ENCODE data around the gene AGBL1. TPM values are rescaled to one million over a fixed set of nuclear protein-coding genes. Genes with fewer than 3 reads are reported as not detected.

The AGBL1 gene
- polyA plus RNA-seq, 4 donors: 0.01 to 0.04 TPM; not detected in 2

DNA sequence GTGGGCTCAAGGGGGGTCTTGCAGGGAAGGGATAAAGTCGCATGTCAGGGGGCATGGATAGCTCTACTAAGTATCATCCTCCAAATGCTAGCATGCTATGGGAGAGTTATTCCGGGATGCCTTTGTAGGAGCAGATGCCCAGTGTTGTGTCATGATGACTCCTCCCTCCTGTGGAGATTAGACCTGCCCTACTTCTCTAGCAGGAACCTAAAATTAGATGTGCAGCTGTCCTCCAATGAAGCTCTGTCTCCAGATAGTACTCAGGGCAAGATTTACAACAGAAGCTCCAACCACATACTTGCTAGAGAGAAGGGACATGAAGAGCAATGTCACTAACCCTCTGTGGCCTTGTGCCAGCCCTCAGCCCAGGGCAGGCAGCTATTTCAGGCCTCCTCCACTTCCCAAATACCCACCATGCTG lies 82.5 kb downstream of the AGBL1 start:
- H3K27ac ChIP-seq (ENCODE audit: low read depth in 1 of 3, low read length in 2 of 3): no peak overlapping the region
- H3K9me3 ChIP-seq (ENCODE audit: control insufficient read depth in 2 of 2, insufficient read depth in 1 of 2, low read depth in 1 of 2, low read length in 1 of 2): no peaks in the 10 kb centered on the region
- no peaks in the 10 kb centered on the region for H3K27me3 ChIP-seq (ENCODE audit: control insufficient read depth in 3 of 3, insufficient read depth in 3 of 3, low read length in 3 of 3)
- H3K4me3 ChIP-seq (ENCODE audit: low read depth in 1 of 3, low read length in 3 of 3): no peak overlapping the region
- DNase-seq (no peak), FAIRE-seq (no peak)
- H3K4me1 ChIP-seq (ENCODE audit: control insufficient read depth in 3 of 3, insufficient read depth in 2 of 3, low read depth in 1 of 3, low read length in 2 of 3): no peaks in the 10 kb centered on the region
- 70 to 81% (median 79%) methylated on average over 2 of the region's 2 CpGs for WGBS, 3 donors
- H3K36me3 ChIP-seq (ENCODE audit: control insufficient read depth in 3 of 3, insufficient read depth in 2 of 3, low read depth in 1 of 3, low read length in 3 of 3): no peaks in the 10 kb centered on the region

- Histone ChIP-seq H3K4me1 (ENCODE audit: control insufficient read depth in 3 of 3, insufficient read depth in 2 of 3, low read depth in 1 of 3, low read length in 2 of 3) (no peaks in the 10 kb centered on the region), H3K4me3 (ENCODE audit: low read depth in 1 of 3, low read length in 3 of 3) (no peak overlapping the region), H3K9me3 (ENCODE audit: control insufficient read depth in 2 of 2, insufficient read depth in 1 of 2, low read depth in 1 of 2, low read length in 1 of 2) (no peaks in the 10 kb centered on the region), H3K27ac (ENCODE audit: low read depth in 1 of 3, low read length in 2 of 3) (no peak overlapping the region), H3K36me3 (ENCODE audit: control insufficient read depth in 3 of 3, insufficient read depth in 2 of 3, low read depth in 1 of 3, low read length in 3 of 3) (no peaks in the 10 kb centered on the region), H3K27me3 (ENCODE audit: control insufficient read depth in 3 of 3, insufficient read depth in 3 of 3, low read length in 3 of 3) (no peaks in the 10 kb centered on the region)
- no peak for FAIRE-seq
- DNase-seq: no peak
- 73 to 89% (median 88%) methylated on average over 2 of the region's 2 CpGs for WGBS, 3 donors
Measured at GRCh38 chr15:86162641-86163040, 83.0 kb downstream of the AGBL1 start.

DNA sequence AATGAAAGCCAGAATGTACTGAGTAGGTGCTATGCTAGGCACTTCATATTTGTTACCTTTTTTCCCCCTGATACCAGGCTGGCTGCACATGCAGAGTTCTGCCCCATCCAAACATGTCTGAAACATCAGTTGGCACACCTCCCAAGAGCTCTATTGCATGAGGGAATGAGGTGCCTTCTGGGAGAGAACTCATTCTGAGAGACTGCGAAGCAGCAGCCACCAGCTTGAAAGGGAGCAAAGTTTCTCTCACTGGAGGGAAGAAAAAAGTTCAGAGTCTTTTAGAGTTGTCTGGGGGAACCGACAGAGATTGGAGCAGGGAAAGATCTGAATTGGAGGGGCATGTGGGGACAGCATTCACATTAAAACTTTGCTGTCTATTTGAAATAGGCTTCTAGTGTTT lies 84.1 kb downstream of the AGBL1 start:
- 33 to 47% (median 40%) methylated on average over 2 of the region's 2 CpGs for WGBS, 3 donors
- H3K9me3 ChIP-seq (ENCODE audit: control insufficient read depth in 2 of 2, insufficient read depth in 1 of 2, low read depth in 1 of 2, low read length in 1 of 2): no peaks in the 10 kb centered on the region
- no peak overlapping the region for H3K4me3 ChIP-seq (ENCODE audit: low read depth in 1 of 3, low read length in 3 of 3)
- H3K4me1 ChIP-seq (ENCODE audit: control insufficient read depth in 3 of 3, insufficient read depth in 2 of 3, low read depth in 1 of 3, low read length in 2 of 3): no peaks in the 10 kb centered on the region
- H3K27ac ChIP-seq (ENCODE audit: low read depth in 1 of 3, low read length in 2 of 3): no peak overlapping the region
- DNase-seq: no peak
- H3K27me3 ChIP-seq (ENCODE audit: control insufficient read depth in 3 of 3, insufficient read depth in 3 of 3, low read length in 3 of 3): no peaks in the 10 kb centered on the region
- no peak for FAIRE-seq
- H3K36me3 ChIP-seq (ENCODE audit: control insufficient read depth in 3 of 3, insufficient read depth in 2 of 3, low read depth in 1 of 3, low read length in 3 of 3): no peaks in the 10 kb centered on the region

- Histone ChIP-seq H3K4me1 (ENCODE audit: control insufficient read depth in 3 of 3, insufficient read depth in 2 of 3, low read depth in 1 of 3, low read length in 2 of 3) (no peaks in the 10 kb centered on the region), H3K9me3 (ENCODE audit: control insufficient read depth in 2 of 2, insufficient read depth in 1 of 2, low read depth in 1 of 2, low read length in 1 of 2) (no peaks in the 10 kb centered on the region), H3K4me3 (ENCODE audit: low read depth in 1 of 3, low read length in 3 of 3) (no peak overlapping the region), H3K36me3 (ENCODE audit: control insufficient read depth in 3 of 3, insufficient read depth in 2 of 3, low read depth in 1 of 3, low read length in 3 of 3) (no peaks in the 10 kb centered on the region), H3K27me3 (ENCODE audit: control insufficient read depth in 3 of 3, insufficient read depth in 3 of 3, low read length in 3 of 3) (no peaks in the 10 kb centered on the region), H3K27ac (ENCODE audit: low read depth in 1 of 3, low read length in 2 of 3) (peak overlapping the region in 1 of 3 donors; percentile 14)
- FAIRE-seq (no peak), DNase-seq (peak in 1 of 2 donors; percentile 12)
- WGBS, 3 donors: 26 to 30% (median 28%) methylated on average over 8 of the region's 8 CpGs
Measured at GRCh38 chr15:86164232-86164898, 84.7 kb downstream of the AGBL1 start.

DNA sequence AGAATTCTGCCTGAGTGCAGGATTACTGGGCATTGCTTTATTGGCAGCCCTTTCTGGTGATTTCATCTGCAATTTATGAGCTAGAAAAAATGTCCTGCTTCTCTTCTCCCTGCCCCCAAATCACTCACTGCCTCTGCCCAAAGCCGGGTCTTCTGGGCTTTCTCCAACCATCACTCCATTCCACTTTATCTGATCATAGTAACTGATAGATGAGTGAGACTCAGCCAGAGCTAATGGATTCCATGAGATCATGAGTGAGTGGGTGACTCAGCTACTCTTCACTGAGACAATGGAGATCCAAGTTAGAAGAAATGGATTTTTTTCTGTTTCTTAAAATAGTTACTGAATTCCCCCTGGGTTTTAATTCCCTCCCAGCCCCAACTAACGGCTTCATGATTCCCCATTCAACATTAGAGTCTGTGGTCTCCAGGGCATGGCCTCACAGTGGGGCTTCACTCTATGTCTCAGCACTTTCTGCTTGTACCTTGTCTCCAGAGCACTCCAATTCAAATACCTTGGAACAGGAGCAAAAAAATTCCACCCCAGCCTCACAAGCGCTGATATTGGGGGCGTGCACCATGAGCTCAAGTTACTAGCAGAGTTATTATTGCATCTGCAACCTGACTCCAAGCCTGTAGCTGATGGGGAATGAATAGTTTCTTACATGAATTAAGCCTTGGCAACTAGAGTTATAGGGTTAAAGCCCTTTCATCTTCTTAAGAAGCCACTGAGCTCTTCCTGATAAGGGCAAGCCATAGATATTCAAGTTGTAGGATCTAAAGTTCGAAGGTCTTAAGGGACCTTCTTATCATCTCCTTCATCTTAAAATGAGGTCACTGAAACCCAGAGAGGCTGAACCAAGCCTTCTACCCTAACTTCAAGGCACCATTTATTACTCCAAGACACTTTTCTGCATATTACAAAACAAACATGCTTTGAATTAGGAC lies 85.9 kb downstream of the AGBL1 start:
- Histone ChIP-seq H3K9me3 (ENCODE audit: control insufficient read depth in 2 of 2, insufficient read depth in 1 of 2, low read depth in 1 of 2, low read length in 1 of 2) (no peaks in the 10 kb centered on the region), H3K27me3 (ENCODE audit: control insufficient read depth in 3 of 3, insufficient read depth in 3 of 3, low read length in 3 of 3) (no peaks in the 10 kb centered on the region), H3K4me3 (ENCODE audit: low read depth in 1 of 3, low read length in 3 of 3) (no peak overlapping the region), H3K36me3 (ENCODE audit: control insufficient read depth in 3 of 3, insufficient read depth in 2 of 3, low read depth in 1 of 3, low read length in 3 of 3) (no peaks in the 10 kb centered on the region), H3K27ac (ENCODE audit: low read depth in 1 of 3, low read length in 2 of 3) (no peak overlapping the region), H3K4me1 (ENCODE audit: control insufficient read depth in 3 of 3, insufficient read depth in 2 of 3, low read depth in 1 of 3, low read length in 2 of 3) (no peaks in the 10 kb centered on the region)
- no peak for FAIRE-seq
- DNase-seq: no peak
- 52 to 56% (median 54%) methylated on average over 5 of the region's 5 CpGs for WGBS, 3 donors

DNA sequence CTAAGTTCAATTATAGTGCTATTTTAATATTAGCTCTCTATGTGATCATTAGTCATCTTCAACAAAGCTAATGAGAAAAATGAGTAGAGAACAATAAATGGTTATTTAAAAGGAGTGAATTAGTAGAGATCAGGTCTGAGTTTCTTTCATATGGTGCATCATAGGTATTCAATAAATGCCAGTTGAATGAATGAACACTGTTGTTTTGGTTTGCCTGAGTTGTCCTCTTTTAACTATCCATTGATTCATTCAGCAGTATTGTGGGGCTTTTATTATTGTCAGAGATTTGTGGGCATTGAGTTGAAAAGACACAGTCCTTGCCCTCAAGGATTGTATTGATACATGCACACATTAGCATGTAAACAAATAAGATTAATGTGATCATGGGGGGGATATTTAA lies 88.2 kb downstream of the AGBL1 start:
- FAIRE-seq (no peak), DNase-seq (no peak)

GRCh38 chr15:86178845-86179244 lies 99.2 kb downstream of the AGBL1 start:
- FAIRE-seq: no peak
- Histone ChIP-seq H3K9me3 (ENCODE audit: control insufficient read depth in 2 of 2, insufficient read depth in 1 of 2, low read depth in 1 of 2, low read length in 1 of 2) (no peaks in the 10 kb centered on the region), H3K27me3 (ENCODE audit: control insufficient read depth in 3 of 3, insufficient read depth in 3 of 3, low read length in 3 of 3) (peaks cover 0 to 2% (median 0%) of the 10 kb centered on the region in 3 donors), H3K36me3 (ENCODE audit: control insufficient read depth in 3 of 3, insufficient read depth in 2 of 3, low read depth in 1 of 3, low read length in 3 of 3) (no peaks in the 10 kb centered on the region), H3K27ac (ENCODE audit: low read depth in 1 of 3, low read length in 2 of 3) (no peak overlapping the region), H3K4me3 (ENCODE audit: low read depth in 1 of 3, low read length in 3 of 3) (no peak overlapping the region), H3K4me1 (ENCODE audit: control insufficient read depth in 3 of 3, insufficient read depth in 2 of 3, low read depth in 1 of 3, low read length in 2 of 3) (no peaks in the 10 kb centered on the region)
- WGBS, 3 donors: 29 to 51% (median 31%) methylated on average over 2 of the region's 2 CpGs
- DNase-seq: no peak

More for the DNA sequence above, 88.2 kb downstream of the AGBL1 start:
- H3K36me3 ChIP-seq (ENCODE audit: control insufficient read depth in 3 of 3, insufficient read depth in 2 of 3, low read depth in 1 of 3, low read length in 3 of 3): no peaks in the 10 kb centered on the region
- H3K9me3 ChIP-seq (ENCODE audit: control insufficient read depth in 2 of 2, insufficient read depth in 1 of 2, low read depth in 1 of 2, low read length in 1 of 2): no peaks in the 10 kb centered on the region
- no peaks in the 10 kb centered on the region for H3K4me1 ChIP-seq (ENCODE audit: control insufficient read depth in 3 of 3, insufficient read depth in 2 of 3, low read depth in 1 of 3, low read length in 2 of 3)
- H3K4me3 ChIP-seq (ENCODE audit: low read depth in 1 of 3, low read length in 3 of 3): no peak overlapping the region
- H3K27me3 ChIP-seq (ENCODE audit: control insufficient read depth in 3 of 3, insufficient read depth in 3 of 3, low read length in 3 of 3): no peaks in the 10 kb centered on the region
- no peak overlapping the region for H3K27ac ChIP-seq (ENCODE audit: low read depth in 1 of 3, low read length in 2 of 3)

GRCh38 chr15:86183596-86184491 lies 104.2 kb downstream of the AGBL1 start:
- Histone ChIP-seq H3K27me3 (ENCODE audit: control insufficient read depth in 3 of 3, insufficient read depth in 3 of 3, low read length in 3 of 3) (no peaks in the 10 kb centered on the region), H3K4me3 (ENCODE audit: low read depth in 1 of 3, low read length in 3 of 3) (no peak overlapping the region), H3K4me1 (ENCODE audit: control insufficient read depth in 3 of 3, insufficient read depth in 2 of 3, low read depth in 1 of 3, low read length in 2 of 3) (no peaks in the 10 kb centered on the region), H3K27ac (ENCODE audit: low read depth in 1 of 3, low read length in 2 of 3) (no peak overlapping the region), H3K9me3 (ENCODE audit: control insufficient read depth in 2 of 2, insufficient read depth in 1 of 2, low read depth in 1 of 2, low read length in 1 of 2) (no peaks in the 10 kb centered on the region), H3K36me3 (ENCODE audit: control insufficient read depth in 3 of 3, insufficient read depth in 2 of 3, low read depth in 1 of 3, low read length in 3 of 3) (no peaks in the 10 kb centered on the region)
- DNase-seq (no peak), FAIRE-seq (no peak)
- WGBS, 3 donors: 55 to 66% (median 57%) methylated on average over 6 of the region's 6 CpGs
